GM12874 (cell line): ENCODE results near the gene GNLY.

Source experiments
- CTCF ChIP-seq: IDR thresholded peaks from 2 replicates; pipeline ENCODE4 v1.5.1; 2011; ENCODE audit warnings: low read depth, mild to moderate bottlenecking, control low read depth, low read length, moderate library complexity; ENCODE audit not compliant: insufficient read depth

GNLY gene

GRCh38 chr2:85728883-85729824 lies 35.0 kb downstream of the GNLY start:
- peak; percentile 99 for TF ChIP-seq CTCF

GRCh38 chr2:85729825-85730510 lies 35.8 kb downstream of the GNLY start:
- TF ChIP-seq CTCF = no peak

GRCh38 chr2:85730686-85731230 lies 36.6 kb downstream of the GNLY start:
- TF ChIP-seq CTCF = no peak

GRCh38 chr2:85731606-85732005 lies 37.4 kb downstream of the GNLY start:
- no peak for TF ChIP-seq CTCF

GRCh38 chr2:85732467-85733120 lies 38.4 kb downstream of the GNLY start:
- TF ChIP-seq CTCF = no peak

GRCh38 chr2:85733121-85733960 lies 39.2 kb downstream of the GNLY start:
- TF ChIP-seq CTCF = no peak
